SK-N-SH treated with all-trans-retinoic acid at 6 μM for 48 hours (cell line): ENCODE data around the gene SPCS3.

ENCODE experiments used
- ATAC-seq: fragments of 200-7000 bp; cut with Tn5 transposase; 3 replicates; pipeline ENCODE4 v1.9.1; 2020; ENCODE audit warnings: mild to moderate bottlenecking, moderate library complexity
- ARNTL ChIP-seq: fragments of 450-650 bp; formaldehyde crosslinking; IDR thresholded peaks from 2 replicates; pipeline ENCODE4 v1.5.0; 2020; ENCODE audit warnings: low read depth, mild to moderate bottlenecking, moderate library complexity, borderline replicate concordance
- CREB5 ChIP-seq: fragments of 250-450 bp; sonication (Bioruptor Pico); IDR thresholded peaks from 2 replicates; pipeline ENCODE4 v1.5.1; 2020; ENCODE audit warnings: low read depth, mild to moderate bottlenecking, moderate library complexity
- CSRNP3 ChIP-seq: fragments of 250-450 bp; sonication (Bioruptor Pico); IDR thresholded peaks from 2 replicates; pipeline ENCODE4 v1.5.1; 2021; ENCODE audit warnings: mild to moderate bottlenecking, moderate library complexity
- ESRRG ChIP-seq: fragments of 250-450 bp; sonication (Bioruptor Pico); IDR thresholded peaks from 2 replicates; pipeline ENCODE4 v1.6.1; 2021; ENCODE audit warnings: mild to moderate bottlenecking
- GLIS3 ChIP-seq: fragments of 250-450 bp; sonication (Bioruptor Pico); IDR thresholded peaks from 2 replicates; pipeline ENCODE4 v1.5.0; 2020; ENCODE audit warnings: mild to moderate bottlenecking, moderate library complexity
- ISL1 ChIP-seq: fragments of 250-450 bp; sonication (Bioruptor Pico); IDR thresholded peaks from 2 replicates; pipeline ENCODE4 v2.1.2; 2022; ENCODE audit warnings: mild to moderate bottlenecking, moderate library complexity
- OSR1 ChIP-seq: fragments of 250-450 bp; sonication (Bioruptor Pico); IDR thresholded peaks from 2 replicates; pipeline ENCODE4 v1.8.0; 2022; ENCODE audit warnings: moderate library complexity, mild to moderate bottlenecking, inconsistent platforms
- POU6F1 ChIP-seq: fragments of 250-450 bp; sonication (Bioruptor Pico); IDR thresholded peaks from 2 replicates; pipeline ENCODE4 v1.8.0; 2021; ENCODE audit warnings: low read depth, mild to moderate bottlenecking, moderate library complexity, borderline replicate concordance
- PPARA ChIP-seq: fragments of 250-450 bp; sonication (Bioruptor Pico); IDR thresholded peaks from 2 replicates; pipeline ENCODE4 v1.5.0; 2020; ENCODE audit warnings: mild to moderate bottlenecking, borderline replicate concordance
- RARB ChIP-seq: fragments of 250-450 bp; sonication (Bioruptor Pico); IDR thresholded peaks from 2 replicates; pipeline ENCODE4 v1.8.0; 2021; ENCODE audit warnings: mild to moderate bottlenecking, moderate library complexity
- SNAI2 ChIP-seq: fragments of 250-450 bp; sonication (Bioruptor Pico); IDR thresholded peaks from 2 replicates; pipeline ENCODE4 v1.5.0; 2020; ENCODE audit warnings: mild to moderate bottlenecking, moderate library complexity
- ZFP3 ChIP-seq: fragments of 250-450 bp; sonication (Bioruptor Pico); IDR thresholded peaks from 2 replicates; pipeline ENCODE4 v1.5.0; 2020; ENCODE audit warnings: mild to moderate bottlenecking, moderate library complexity
- ZNF565 ChIP-seq: fragments of 450-650 bp; formaldehyde crosslinking; conservative IDR thresholded peaks from 2 replicates; pipeline ENCODE4 v1.5.0; 2020; ENCODE audit warnings: low read depth, mild to moderate bottlenecking, moderate library complexity
- ZNF70 ChIP-seq: fragments of 450-650 bp; formaldehyde crosslinking; IDR thresholded peaks from 2 replicates; pipeline ENCODE4 v1.5.0; 2020; ENCODE audit warnings: mild to moderate bottlenecking, moderate library complexity

Gene SPCS3

GRCh38 chr4:176377780-176378179 lies 58.0 kb downstream of the SPCS3 start:
- ATAC-seq: peak; percentile 79
- TF ChIP-seq ZNF565 (CRISPR knock-in tag) (no peak), CREB5 (no peak), CSRNP3 (CRISPR knock-in tag) (no peak), SNAI2 (CRISPR knock-in tag) (no peak), ISL1 (CRISPR knock-in tag) (no peak), GLIS3 (CRISPR knock-in tag) (no peak), PPARA (CRISPR knock-in tag) (no peak), RARB (no peak)

GRCh38 chr4:176380352-176381157 lies 60.8 kb downstream of the SPCS3 start:
- peak; percentile 60 for ATAC-seq
- TF ChIP-seq ZFP3 (CRISPR knock-in tag) (no peak), OSR1 (no peak), GLIS3 (CRISPR knock-in tag) (no peak), ZNF70 (CRISPR knock-in tag) (no peak), ESRRG (CRISPR knock-in tag) (no peak), ZNF565 (CRISPR knock-in tag) (no peak), CREB5 (no peak), ARNTL (CRISPR knock-in tag) (no peak), PPARA (CRISPR knock-in tag) (no peak), SNAI2 (CRISPR knock-in tag) (no peak), POU6F1 (CRISPR knock-in tag) (no peak)
- TF ChIP-seq, all 23 proteins: peak for 0
